HAP-1 (cell line): Measurements from ENCODE around the gene TMEM53.

ENCODE experiments used
- DNase-seq, 2 experiments: peaks; one replicate each; pipeline ENCODE4 v3.0.0-alpha.2; 2016 to 2020; ENCODE audit warnings: low spot score in 2 of 2
- H3K27me3 ChIP-seq: fragments of 250-450 bp; sonication (Bioruptor Pico); 2 replicates; pipeline ENCODE4 v1.5.1; 2020; ENCODE audit warnings: low read depth, mild to moderate bottlenecking, moderate library complexity
- H3K36me3 ChIP-seq: fragments of 250-450 bp; sonication (Bioruptor Pico); replicated peaks from 2 replicates; pipeline ENCODE4 v1.5.1; 2020; ENCODE audit warnings: mild to moderate bottlenecking
- H3K4me1 ChIP-seq: fragments of 250-450 bp; sonication (Bioruptor Pico); 2 replicates; pipeline ENCODE4 v1.5.1; 2020; ENCODE audit warnings: mild to moderate bottlenecking
- H3K4me3 ChIP-seq: fragments of 250-450 bp; sonication (Bioruptor Pico); 2 replicates; pipeline ENCODE4 v1.5.1; 2020; ENCODE audit warnings: mild to moderate bottlenecking, moderate library complexity
- H3K9me3 ChIP-seq: fragments of 250-450 bp; sonication (Bioruptor Pico); 2 replicates; pipeline ENCODE4 v1.5.1; 2020; ENCODE audit warnings: mild to moderate bottlenecking, moderate library complexity
- in situ Hi-C: fragments of 300-500 bp; cut with MboI; formaldehyde crosslinking; loops from 3 replicates; pipeline ENCODE4 v1.14.3; 2020; ENCODE audit warnings: low sequenced_read_pairs, inconsistent platforms, mixed read lengths

Gene TMEM53

DNA sequence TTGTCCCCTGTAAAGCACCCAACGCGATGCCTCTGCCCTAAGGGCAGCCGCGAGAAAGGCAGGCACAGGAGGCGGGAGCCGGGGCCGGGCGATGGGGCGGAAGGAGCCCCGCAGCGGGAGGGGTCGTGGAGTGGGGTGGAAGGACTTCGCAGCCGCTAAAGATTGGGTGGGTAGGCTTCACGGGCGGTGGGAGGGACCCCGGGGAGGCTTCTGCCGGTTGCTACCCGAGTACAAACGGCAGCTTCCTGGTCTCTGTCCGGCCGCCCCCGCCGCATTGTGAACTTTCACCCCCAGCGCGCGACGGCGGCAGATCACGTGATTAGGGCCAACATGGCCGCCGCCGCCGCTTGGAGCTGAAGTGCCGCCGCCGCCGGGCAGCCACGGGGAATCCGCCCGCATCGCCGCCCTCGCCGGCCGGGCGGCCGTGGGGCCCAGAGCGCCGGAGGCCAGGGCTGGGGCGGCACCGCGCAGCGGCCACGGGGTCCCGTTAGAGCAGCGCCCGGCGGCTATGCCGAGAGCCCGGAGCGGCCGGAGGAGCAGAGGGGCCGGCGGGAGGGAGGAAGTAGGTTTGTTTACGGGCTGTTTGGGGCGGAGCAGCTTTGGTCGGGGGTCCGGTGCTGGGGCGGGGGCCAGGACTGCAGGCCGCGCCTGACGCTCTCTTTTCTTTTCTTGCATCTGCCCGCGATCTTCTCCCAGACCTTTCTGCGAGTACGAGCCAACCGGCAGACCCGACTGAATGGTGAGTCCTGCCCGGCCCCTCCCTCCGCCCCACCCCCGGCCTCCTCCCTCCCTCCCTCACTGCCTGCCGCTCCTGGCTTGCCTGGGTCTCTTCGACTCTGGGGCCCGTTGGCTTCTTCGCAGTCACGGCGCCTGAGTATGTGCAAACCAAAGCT lies 42.4 kb downstream of the TMEM53 start:
- in situ Hi-C loops: no loop called here
- Histone ChIP-seq H3K27me3 (no peaks in the 10 kb centered on the region), H3K4me3 (peak overlapping the region; percentile 58), H3K4me1 (peaks cover 13% of the 10 kb centered on the region), H3K36me3 (peaks cover 33% of the 10 kb centered on the region), H3K9me3 (no peaks in the 10 kb centered on the region)
- peak; percentile 85 to 92 for DNase-seq

DNA sequence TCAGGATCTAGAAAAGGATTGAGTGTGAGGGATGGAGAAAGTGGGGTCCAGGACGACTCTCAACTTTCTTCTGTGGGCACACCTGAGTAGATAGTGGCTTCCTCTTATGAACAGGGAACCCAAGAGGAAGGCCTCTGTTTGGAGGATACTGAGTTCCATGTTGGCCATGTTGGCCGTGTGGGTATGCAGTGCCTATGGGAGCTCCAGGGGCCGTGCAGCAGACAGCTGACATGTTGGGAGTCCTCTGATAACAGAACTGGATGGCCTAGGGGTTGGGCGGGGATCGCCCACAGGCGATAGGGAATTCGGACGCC lies 43.0 kb downstream of the TMEM53 start:
- Histone ChIP-seq H3K9me3 (no peaks in the 10 kb centered on the region), H3K27me3 (no peaks in the 10 kb centered on the region), H3K4me3 (peak overlapping the region; percentile 58), H3K4me1 (peaks cover 13% of the 10 kb centered on the region), H3K36me3 (peaks cover 27% of the 10 kb centered on the region)
- in situ Hi-C loops: no loop called here
- no peak for DNase-seq

- H3K9me3 ChIP-seq: no peaks in the 10 kb centered on the region
- in situ Hi-C loops: no loop called here
- no peak for DNase-seq
- H3K36me3 ChIP-seq: peaks cover 15% of the 10 kb centered on the region
- no peak overlapping the region for H3K4me3 ChIP-seq
- H3K27me3 ChIP-seq: no peaks in the 10 kb centered on the region
- peaks cover 13% of the 10 kb centered on the region for H3K4me1 ChIP-seq
These were observed 44.2 kb downstream of the TMEM53 start for GRCh38 chr1:44630116-44630515.

DNA sequence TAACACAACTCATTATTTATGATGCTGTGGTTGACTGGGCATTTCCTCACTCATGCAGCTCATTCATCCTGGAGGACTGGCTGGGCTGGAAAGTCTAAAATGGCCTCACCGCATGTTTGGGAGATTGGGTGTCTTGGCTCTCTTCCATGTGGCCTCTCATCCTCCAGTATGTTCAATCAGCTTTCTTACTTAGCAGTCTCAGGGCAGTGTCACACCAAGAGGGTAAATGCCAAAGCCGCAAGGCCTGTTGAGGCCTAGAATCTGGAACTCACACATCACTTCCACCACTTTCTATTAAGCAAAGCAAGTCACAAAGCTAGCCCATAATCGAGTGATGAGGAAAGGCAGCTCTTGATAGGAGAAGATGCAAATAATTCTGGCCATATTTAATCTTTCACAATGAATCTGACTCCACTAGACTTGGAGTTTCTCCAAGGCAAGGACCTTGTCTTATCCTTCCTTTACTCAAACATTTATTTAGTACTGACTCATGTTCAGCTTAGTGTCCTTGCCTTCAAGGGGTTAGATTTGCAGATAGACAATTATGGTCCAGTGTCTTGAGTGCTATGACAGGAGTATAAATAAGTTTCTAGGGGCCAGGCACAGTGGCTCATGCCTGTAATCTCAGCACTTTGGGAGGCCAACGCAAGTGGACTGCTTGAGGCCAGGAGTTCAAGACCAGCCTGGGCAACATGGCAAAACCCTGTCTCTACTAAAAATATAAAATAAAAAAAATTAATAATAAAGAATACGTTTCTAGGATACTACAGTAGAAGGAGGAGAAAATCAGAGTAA lies 45.1 kb downstream of the TMEM53 start:
- H3K9me3 ChIP-seq: no peaks in the 10 kb centered on the region
- peaks cover 7% of the 10 kb centered on the region for H3K36me3 ChIP-seq
- H3K4me3 ChIP-seq: no peak overlapping the region
- H3K27me3 ChIP-seq: no peaks in the 10 kb centered on the region
- in situ Hi-C loops: no loop called here
- no peak for DNase-seq
- H3K4me1 ChIP-seq: peaks cover 13% of the 10 kb centered on the region

GRCh38 chr1:44625348-44625747 lies 48.9 kb downstream of the TMEM53 start:
- DNase-seq: no peak
- in situ Hi-C loops: no loop called here
- no peaks in the 10 kb centered on the region for H3K9me3 ChIP-seq
- H3K4me1 ChIP-seq: no peaks in the 10 kb centered on the region
- H3K4me3 ChIP-seq: no peak overlapping the region
- H3K27me3 ChIP-seq: no peaks in the 10 kb centered on the region
- H3K36me3 ChIP-seq: no peaks in the 10 kb centered on the region; the same call in 1 of the 2 replicates

DNA sequence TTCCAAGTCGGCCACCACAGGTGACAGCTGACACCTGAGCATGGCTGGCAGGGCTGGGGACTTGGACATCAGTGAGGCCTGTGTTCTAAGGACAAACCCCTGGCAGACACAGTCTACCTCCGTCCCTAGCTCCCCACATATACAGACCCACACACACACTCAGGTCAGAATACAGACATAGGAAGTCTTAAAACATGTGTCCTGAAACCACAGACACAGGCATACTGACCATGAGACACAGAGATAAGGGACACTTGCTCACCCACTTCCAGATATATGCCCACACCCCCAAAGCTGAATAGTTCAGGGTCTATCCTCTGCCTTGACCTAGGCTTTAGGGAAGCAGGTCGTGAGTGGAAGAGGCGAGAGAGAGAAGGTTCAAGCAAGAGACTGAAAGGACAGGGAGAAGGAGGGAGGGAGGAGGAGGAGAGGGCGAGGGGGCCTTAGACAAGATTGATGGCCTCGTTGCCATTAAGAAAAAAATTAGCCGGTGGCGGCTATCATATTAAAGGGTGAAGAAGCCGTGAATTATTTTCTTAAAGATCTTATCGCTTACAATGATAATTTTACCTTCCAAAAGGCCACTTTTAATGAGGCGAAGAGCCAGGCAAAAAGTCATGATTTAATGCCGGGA lies 49.9 kb downstream of the TMEM53 start:
- H3K9me3 ChIP-seq: no peaks in the 10 kb centered on the region
- in situ Hi-C loops: no loop called here
- DNase-seq: no peak
- H3K27me3 ChIP-seq: no peaks in the 10 kb centered on the region
- no peak overlapping the region for H3K4me3 ChIP-seq
- H3K4me1 ChIP-seq: no peaks in the 10 kb centered on the region
- H3K36me3 ChIP-seq: no peaks in the 10 kb centered on the region; the same call in 1 of the 2 replicates

DNA sequence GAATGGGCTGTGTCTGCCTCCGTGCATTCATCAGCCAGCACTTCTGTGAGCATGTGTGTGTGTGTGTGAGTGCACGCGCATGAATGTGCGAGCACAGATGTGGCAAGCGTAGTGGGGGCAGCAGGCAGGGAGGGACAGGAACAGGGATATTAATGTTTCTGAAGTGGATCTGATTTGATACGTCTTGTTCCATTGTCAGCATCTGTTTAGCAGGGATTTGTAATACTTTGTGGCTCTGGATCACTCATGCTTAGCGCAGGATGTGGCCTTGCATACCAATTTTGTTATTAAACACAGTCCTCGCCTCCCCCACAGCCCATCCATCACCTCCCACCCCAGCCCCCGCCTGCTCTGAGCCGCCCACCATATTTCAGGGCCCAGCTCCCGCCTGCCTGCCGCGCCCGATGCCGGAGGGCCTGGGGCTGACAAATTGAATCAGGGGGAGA lies 52.4 kb downstream of the TMEM53 start:
- Histone ChIP-seq H3K4me1 (no peaks in the 10 kb centered on the region), H3K4me3 (no peak overlapping the region), H3K36me3 (no peaks in the 10 kb centered on the region; the same call in 1 of the 2 replicates), H3K27me3 (no peaks in the 10 kb centered on the region), H3K9me3 (no peaks in the 10 kb centered on the region)
- in situ Hi-C loops: no loop called here
- no peak for DNase-seq

DNA sequence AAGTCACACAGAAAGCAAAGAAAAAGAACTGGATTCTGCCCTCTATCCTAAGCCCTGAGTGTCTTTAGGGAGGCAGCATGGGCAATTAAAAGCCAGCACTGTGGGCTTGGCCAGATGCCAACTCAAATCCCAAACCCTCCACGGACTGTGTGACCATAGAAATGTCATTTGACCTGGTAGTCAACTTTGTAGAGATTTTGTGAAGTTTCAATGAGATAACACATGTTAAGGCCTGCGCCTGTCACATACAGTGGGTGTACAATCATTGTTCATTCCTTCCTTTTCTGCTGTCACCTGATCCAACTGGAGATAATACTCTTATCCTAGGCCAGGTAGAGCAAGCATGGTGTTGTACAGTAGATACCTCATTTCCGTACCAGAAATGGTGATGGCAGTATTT lies 54.2 kb downstream of the TMEM53 start:
- no peaks in the 10 kb centered on the region for H3K9me3 ChIP-seq
- no peak overlapping the region for H3K4me3 ChIP-seq
- no peaks in the 10 kb centered on the region for H3K27me3 ChIP-seq
- in situ Hi-C loops: no loop called here
- H3K4me1 ChIP-seq: no peaks in the 10 kb centered on the region
- no peak for DNase-seq
- H3K36me3 ChIP-seq: no peaks in the 10 kb centered on the region; the same call in 1 of the 2 replicates

DNA sequence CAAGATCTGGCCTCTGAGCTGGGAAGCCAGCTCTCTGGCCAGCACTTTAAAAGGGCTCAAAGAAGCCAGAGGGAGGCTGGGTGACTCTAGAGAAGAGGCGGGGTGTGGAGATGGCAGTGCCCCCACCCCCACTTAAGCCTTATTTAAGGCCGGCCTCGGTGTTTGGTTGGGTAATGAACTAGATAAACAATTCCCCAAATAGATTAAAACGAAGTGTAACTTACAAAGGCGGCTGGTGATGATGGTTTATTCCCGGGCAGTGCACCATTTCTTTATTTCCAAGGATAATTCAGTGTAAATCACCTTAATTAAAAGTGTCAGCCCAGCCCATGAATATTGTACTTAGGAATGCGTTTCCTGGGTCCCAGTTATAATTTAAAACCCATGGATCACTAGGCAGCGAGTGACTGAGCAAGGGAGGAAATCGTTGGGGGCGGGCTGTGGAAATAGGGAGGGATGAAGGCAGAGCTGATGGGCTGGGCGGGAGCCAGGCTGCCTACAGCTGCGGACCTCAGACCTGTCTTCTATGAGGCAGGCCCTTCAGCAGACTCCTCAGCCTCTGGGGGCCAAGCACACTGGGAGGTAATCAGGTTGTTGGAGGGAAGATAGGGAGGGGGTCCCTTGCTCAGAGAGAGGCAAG lies 54.9 kb downstream of the TMEM53 start:
- no peaks in the 10 kb centered on the region for H3K9me3 ChIP-seq
- H3K36me3 ChIP-seq: no peaks in the 10 kb centered on the region; the same call in 1 of the 2 replicates
- H3K4me1 ChIP-seq: no peaks in the 10 kb centered on the region
- in situ Hi-C loops: no loop called here
- H3K27me3 ChIP-seq: no peaks in the 10 kb centered on the region
- no peak overlapping the region for H3K4me3 ChIP-seq
- DNase-seq: no peak

DNA sequence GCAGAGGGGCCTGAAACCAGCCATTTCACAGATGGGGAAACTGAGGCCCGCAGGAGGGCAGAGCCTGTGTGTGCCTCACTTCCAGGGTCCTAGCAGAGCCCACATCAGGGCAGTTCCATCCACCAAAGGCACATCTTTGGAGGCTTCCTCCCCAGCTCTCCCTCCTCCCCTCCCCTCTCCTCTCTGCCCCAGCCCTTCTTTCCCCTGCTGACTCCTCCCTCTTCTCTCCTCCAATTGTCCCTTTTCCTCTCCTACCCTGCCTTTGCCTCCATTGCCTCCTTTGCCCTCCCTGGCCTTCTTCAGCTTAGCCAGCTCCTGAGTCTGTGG lies 56.6 kb downstream of the TMEM53 start:
- no peak for DNase-seq
- in situ Hi-C loops: no loop called here
- H3K4me1 ChIP-seq: no peaks in the 10 kb centered on the region
- no peaks in the 10 kb centered on the region for H3K27me3 ChIP-seq
- no peaks in the 10 kb centered on the region; the same call in 1 of the 2 replicates for H3K36me3 ChIP-seq
- H3K4me3 ChIP-seq: no peak overlapping the region
- no peaks in the 10 kb centered on the region for H3K9me3 ChIP-seq

DNA sequence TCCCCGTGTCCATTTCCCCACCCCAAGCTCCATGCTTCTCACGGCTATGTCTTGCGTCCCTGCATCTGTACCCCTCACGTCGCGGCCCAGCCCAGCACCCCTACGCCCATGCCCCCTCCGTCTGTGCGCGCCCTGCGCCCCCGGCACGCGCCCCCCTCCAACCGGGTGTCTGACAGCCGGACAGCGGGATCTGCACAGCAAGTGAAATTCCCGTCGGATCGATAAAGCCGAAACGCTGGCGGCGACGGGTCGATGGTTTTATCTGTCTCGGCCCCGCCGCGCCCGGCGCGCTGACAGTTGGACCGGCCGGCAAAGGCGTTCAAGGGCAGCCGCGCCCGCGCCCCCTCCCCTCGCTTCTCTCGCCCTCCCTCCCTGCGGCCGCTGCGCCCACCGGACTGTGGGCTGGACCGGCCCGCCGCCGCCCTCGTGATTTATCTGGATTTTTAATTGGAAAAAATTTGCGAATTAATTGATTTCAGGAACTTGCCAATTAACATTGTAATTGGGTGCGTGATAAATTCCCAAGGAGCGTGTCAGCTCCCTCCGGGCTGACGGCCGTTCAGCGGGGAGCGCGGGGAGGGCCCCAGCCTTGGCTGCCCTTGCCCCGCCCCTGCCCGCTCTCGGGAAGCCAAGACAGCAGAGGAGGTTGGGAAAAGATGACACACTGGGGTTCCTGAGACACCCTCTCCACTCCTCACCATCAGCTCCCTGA lies 57.1 kb downstream of the TMEM53 start:
- Histone ChIP-seq H3K4me3 (no peak overlapping the region), H3K36me3 (no peaks in the 10 kb centered on the region; the same call in 1 of the 2 replicates), H3K27me3 (no peaks in the 10 kb centered on the region), H3K9me3 (no peaks in the 10 kb centered on the region), H3K4me1 (no peaks in the 10 kb centered on the region)
- in situ Hi-C loops: no loop called here
- no peak for DNase-seq

GRCh38 chr1:44616284-44616990 lies 57.8 kb downstream of the TMEM53 start:
- no peaks in the 10 kb centered on the region for H3K27me3 ChIP-seq
- no peak for DNase-seq
- in situ Hi-C loops: no loop called here
- H3K4me3 ChIP-seq: no peak overlapping the region
- no peaks in the 10 kb centered on the region; the same call in 1 of the 2 replicates for H3K36me3 ChIP-seq
- H3K9me3 ChIP-seq: no peaks in the 10 kb centered on the region
- no peaks in the 10 kb centered on the region for H3K4me1 ChIP-seq
